H9 (cell line): ENCODE data around the gene DUSP15. TPM values are rescaled to one million over a fixed set of nuclear protein-coding genes. Genes with fewer than 3 reads are reported as not detected.

ENCODE experiments used
- DNase-seq: peaks from one replicate; pipeline ENCODE4 v3.0.0-alpha.2; 2017
- H2AFZ ChIP-seq: one replicate; pipeline ENCODE4 v1.6.1; 2013; ENCODE audit warnings: mild to moderate bottlenecking, low read length, control low read depth, moderate library complexity
- H2AK5ac ChIP-seq: 2 replicates; pipeline ENCODE4 v1.6.1; 2013; ENCODE audit warnings: low read length, control low read depth, mixed read lengths; ENCODE audit not compliant: insufficient read length
- H2BK120ac ChIP-seq: one replicate; pipeline ENCODE4 v1.6.1; 2013; ENCODE audit warnings: low read depth, mild to moderate bottlenecking, low read length, control low read depth, inconsistent platforms; ENCODE audit not compliant: poor library complexity, severe bottlenecking
- H2BK12ac ChIP-seq: 2 replicates; pipeline ENCODE4 v1.6.1; 2013; ENCODE audit warnings: low read length, control low read depth, mixed read lengths, low read depth; ENCODE audit not compliant: insufficient read length
- H2BK15ac ChIP-seq: 2 replicates; pipeline ENCODE4 v1.6.1; 2013; ENCODE audit warnings: low read depth, low read length, control low read depth
- H2BK20ac ChIP-seq: one replicate; pipeline ENCODE4 v1.6.1; 2013; ENCODE audit warnings: low read depth, mild to moderate bottlenecking, low read length, control low read depth, inconsistent platforms; ENCODE audit not compliant: poor library complexity, severe bottlenecking
- H2BK5ac ChIP-seq: 2 replicates; pipeline ENCODE4 v1.6.1; 2013; ENCODE audit warnings: low read length, control low read depth, mixed read lengths; ENCODE audit not compliant: insufficient read length
- H3K14ac ChIP-seq: 2 replicates; pipeline ENCODE4 v1.6.1; 2013; ENCODE audit warnings: low read length, control low read depth; ENCODE audit not compliant: insufficient read depth
- H3K18ac ChIP-seq: 2 replicates; pipeline ENCODE4 v1.6.1; 2013; ENCODE audit warnings: low read depth, mild to moderate bottlenecking, mixed read lengths, low read length, control low read depth; ENCODE audit not compliant: insufficient read length
- H3K23ac ChIP-seq: 2 replicates; pipeline ENCODE4 v1.6.1; 2013; ENCODE audit warnings: low read length, control low read depth, mixed read lengths, low read depth; ENCODE audit not compliant: insufficient read length
- H3K23me2 ChIP-seq: 2 replicates; pipeline ENCODE4 v1.6.1; 2013; ENCODE audit warnings: low read depth, mild to moderate bottlenecking, mixed read lengths, low read length, control low read depth; ENCODE audit not compliant: insufficient read length, poor library complexity, severe bottlenecking
- H3K27ac ChIP-seq: 2 replicates; pipeline ENCODE4 v1.5.1; 2013; ENCODE audit warnings: low read length, control low read depth, mixed read lengths, low read depth; ENCODE audit not compliant: insufficient read length
- H3K27me3 ChIP-seq: 2 replicates; pipeline ENCODE4 v1.6.1; 2013; ENCODE audit warnings: low read length, control low read depth, inconsistent platforms; ENCODE audit not compliant: insufficient read depth
- H3K4ac ChIP-seq: 2 replicates; pipeline ENCODE4 v1.6.1; 2013; ENCODE audit warnings: low read depth, mild to moderate bottlenecking, control low read depth, inconsistent platforms, low read length, moderate library complexity
- H3K4me1 ChIP-seq: 2 replicates; pipeline ENCODE4 v1.6.1; 2013; ENCODE audit warnings: low read length, control low read depth, inconsistent platforms; ENCODE audit not compliant: insufficient read depth
- H3K4me2 ChIP-seq: 2 replicates; pipeline ENCODE4 v1.6.1; 2013; ENCODE audit warnings: low read length, control low read depth, mixed read lengths; ENCODE audit not compliant: insufficient read length, insufficient read depth
- H3K56ac ChIP-seq: 2 replicates; pipeline ENCODE4 v1.6.1; 2013; ENCODE audit warnings: low read depth, mild to moderate bottlenecking, mixed read lengths, low read length, control low read depth; ENCODE audit not compliant: insufficient read length
- H3K79me1 ChIP-seq: 2 replicates; pipeline ENCODE4 v1.6.1; 2013; ENCODE audit warnings: low read depth, mild to moderate bottlenecking, moderate library complexity, low read length, control low read depth, inconsistent platforms; ENCODE audit not compliant: insufficient read depth, poor library complexity, severe bottlenecking
- H3K79me2 ChIP-seq: 2 replicates; pipeline ENCODE4 v1.6.1; 2013; ENCODE audit warnings: low read length, control low read depth, inconsistent platforms; ENCODE audit not compliant: insufficient read depth
- H3K9ac ChIP-seq: 2 replicates; pipeline ENCODE4 v1.6.1; 2013; ENCODE audit warnings: low read length, control low read depth, mixed read lengths; ENCODE audit not compliant: insufficient read length; ENCODE audit errors: extremely low read depth
- H3K9me3 ChIP-seq: one replicate; pipeline ENCODE4 v1.6.1; 2013; ENCODE audit warnings: low read depth, low read length, inconsistent platforms; ENCODE audit not compliant: control insufficient read depth
- H3T11ph ChIP-seq: one replicate; pipeline ENCODE4 v1.6.1; 2013; ENCODE audit warnings: mild to moderate bottlenecking, low read length, control low read depth, inconsistent platforms
- H4K20me1 ChIP-seq: one replicate; pipeline ENCODE4 v1.6.1; 2013; ENCODE audit not compliant: control insufficient read depth, insufficient read length, insufficient read depth
- H4K5ac ChIP-seq: 2 replicates; pipeline ENCODE4 v1.6.1; 2013; ENCODE audit warnings: low read depth, mild to moderate bottlenecking, mixed read lengths, low read length, control low read depth; ENCODE audit not compliant: insufficient read length
- H4K8ac ChIP-seq: replicated peaks from 2 replicates; pipeline ENCODE4 v1.6.1; 2013; ENCODE audit warnings: low read length, control low read depth, mixed read lengths, low read depth; ENCODE audit not compliant: insufficient read length
- H4K91ac ChIP-seq: 2 replicates; pipeline ENCODE4 v1.6.1; 2013; ENCODE audit warnings: low read depth, mild to moderate bottlenecking, moderate library complexity, mixed read lengths, low read length, control low read depth; ENCODE audit not compliant: insufficient read length
- H3K27ac Mint-ChIP-seq, 3 experiments: 2 replicates in 2 of 3; 3 replicates in 1 of 3; pipeline ENCODE4 v1.8.0; 2020 to 2021; ENCODE audit warnings: mixed read lengths in 3 of 3, mild to moderate bottlenecking in 1 of 3, moderate library complexity in 1 of 3
- H3K27me3 Mint-ChIP-seq: 2 replicates; pipeline ENCODE4 v1.8.0; 2021; ENCODE audit warnings: low read depth, mild to moderate bottlenecking, moderate library complexity, mixed read lengths
- H3K36me3 Mint-ChIP-seq, 3 experiments: 2 replicates in 2 of 3; 3 replicates in 1 of 3; pipeline ENCODE4 v1.8.0; 2020 to 2021; ENCODE audit warnings: low read depth in 3 of 3, mixed read lengths in 3 of 3; ENCODE audit not compliant: insufficient read depth in 1 of 3
- H3K4me1 Mint-ChIP-seq, 2 experiments: 2 replicates each; pipeline ENCODE4 v1.8.0; 2020; ENCODE audit warnings: mixed read lengths in 2 of 2
- H3K4me3 Mint-ChIP-seq, 2 experiments: 2 replicates in 1 of 2; 3 replicates in 1 of 2; pipeline ENCODE4 v1.8.0; 2020 to 2021; ENCODE audit warnings: mild to moderate bottlenecking in 2 of 2, mixed read lengths in 2 of 2, moderate library complexity in 1 of 2
- H3K9me3 Mint-ChIP-seq, 2 experiments: 2 replicates in 1 of 2; 3 replicates in 1 of 2; pipeline ENCODE4 v1.8.0; 2020; ENCODE audit warnings: mild to moderate bottlenecking in 2 of 2, mixed read lengths in 2 of 2, moderate library complexity in 1 of 2
- CTCF ChIP-seq: fragments of 200-600 bp; sonication (generic); conservative IDR thresholded peaks from 3 replicates; pipeline ENCODE4 v1.8.0; 2021; ENCODE audit warnings: antibody characterized with exemption, mild to moderate bottlenecking
- WGBS: extraction: QIAGEN DNeasy Blood & Tissue Kit; methylation state at CpG from one replicate; pipeline ENCODE4 v1.1.7; 2013; ENCODE audit warnings: missing lambda C conversion rate, low lambda C conversion rate, mixed read lengths; ENCODE audit not compliant: insufficient read length; ENCODE audit errors: extremely low coverage; 5-methylcytosine and 5-hydroxymethylcytosine counted together
- total RNA-seq: library from RNA; stranded (reverse); gene quantifications from 2 replicates; pipeline ENCODE4 v1.2.1, GENCODE V29; 2021

Gene DUSP15
- total RNA-seq, 1 experiment from 2014 or later = 5.6 TPM

- no peak overlapping the region for H2AK5ac ChIP-seq
- no peak for DNase-seq
- H2BK15ac ChIP-seq = no peak overlapping the region
- H2BK12ac ChIP-seq = no peak overlapping the region
- H2BK5ac ChIP-seq = no peak overlapping the region
- Mint-ChIP-seq H3K4me1 (peaks cover 66 to 74% of the 10 kb centered on the region in 2 experiments), H3K9me3 (no peaks in the 10 kb centered on the region; a peak in 1 of 5 replicates), H3K27me3 (0 out of 2 replicates have a peak, but pooled peaks cover 3% of the 10 kb centered on the region), H3K36me3 (no peaks in the 10 kb centered on the region; a peak in 1 of 7 replicates), H3K4me3 (no peak overlapping the region), H3K27ac (peak overlapping the region in 2 of 3 experiments; percentile 15 to 20; a peak in 1 of 7 replicates)
- no peak overlapping the region for H3K4me2 ChIP-seq
- H3K9me3 ChIP-seq = no peaks in the 10 kb centered on the region
- H3K18ac ChIP-seq = no peak overlapping the region
- no peaks in the 10 kb centered on the region for H3K79me2 ChIP-seq
- H3K9ac ChIP-seq = no peak overlapping the region
- H3K79me1 ChIP-seq = no peaks in the 10 kb centered on the region
- H2BK20ac ChIP-seq = no peak overlapping the region
- no peak for TF ChIP-seq CTCF
- no CpG with 5 or more reads among the region's 11 CpGs for WGBS
- H3K23ac ChIP-seq = no peak overlapping the region
- no peak overlapping the region for H4K91ac ChIP-seq
- H3K14ac ChIP-seq = no peak overlapping the region
- H4K5ac ChIP-seq = no peak overlapping the region
- H3K56ac ChIP-seq = no peak overlapping the region
- H3K4me1 ChIP-seq = no peaks in the 10 kb centered on the region; the same call in 1 of the 2 replicates
- H3K4ac ChIP-seq = no peak overlapping the region
- H3K23me2 ChIP-seq = no peaks in the 10 kb centered on the region
- H4K20me1 ChIP-seq = no peaks in the 10 kb centered on the region
- no peaks in the 10 kb centered on the region for H3K27me3 ChIP-seq
- no peak overlapping the region for H2AFZ ChIP-seq
- H4K8ac ChIP-seq = no peak overlapping the region
- no peak overlapping the region for H3K27ac ChIP-seq
- no peak overlapping the region for H2BK120ac ChIP-seq
- no peak overlapping the region for H3T11ph ChIP-seq
Observed at GRCh38 chr20:31908424-31908823, 38.1 kb upstream of the DUSP15 start.
